Measurements from ENCODE around the gene ADK.
A peak's percentile ranks its signal among the peaks of the same experiment; 100 is the strongest.

The ADK gene

GRCh38 chr10:74371696-74372095 lies 220.7 kb downstream of the ADK start:
- no peak for DNase-seq

GRCh38 chr10:74373059-74373458 lies 222.0 kb downstream of the ADK start:
- DNase-seq, result no peak

DNA sequence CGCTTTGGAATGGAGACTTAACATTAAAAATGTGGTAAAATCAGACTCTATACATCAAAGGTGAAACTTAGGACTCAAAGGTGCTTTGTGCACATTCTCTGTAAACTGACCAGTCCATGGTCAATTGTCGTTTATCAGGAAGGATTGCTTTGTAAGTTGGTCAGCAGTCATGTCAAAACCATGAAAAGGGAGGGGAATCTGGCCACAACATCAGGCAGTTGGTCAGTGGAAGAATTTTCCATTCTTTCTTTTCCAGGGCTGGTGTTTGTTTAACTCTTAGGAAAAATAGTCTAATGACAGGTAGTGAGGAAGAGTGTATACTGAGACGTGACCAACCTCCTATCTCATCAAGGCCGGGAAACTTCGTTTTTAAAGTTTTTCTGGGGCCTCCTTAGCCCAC lies 226.5 kb downstream of the ADK start:
- DNase-seq, result no peak

DNA sequence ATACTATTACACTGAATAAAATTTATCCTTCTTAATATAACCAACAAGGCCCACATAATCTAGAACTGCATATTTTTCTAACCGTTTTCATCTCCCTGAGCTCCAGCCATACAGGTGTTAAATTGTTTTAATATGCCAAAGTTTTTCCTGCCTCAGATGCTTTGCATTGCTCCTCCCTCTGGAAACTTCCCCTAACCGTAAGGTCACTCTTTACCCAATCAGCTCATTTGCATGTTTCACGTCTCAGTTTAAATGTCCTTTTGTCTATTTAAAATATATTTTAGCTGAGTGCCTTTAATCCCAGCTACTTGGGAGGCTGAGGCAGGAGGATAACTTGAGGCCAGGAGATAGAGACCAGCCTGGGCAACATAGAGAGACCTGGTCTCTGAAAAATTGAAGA lies 228.5 kb downstream of the ADK start:
- DNase-seq, result no peak

DNA sequence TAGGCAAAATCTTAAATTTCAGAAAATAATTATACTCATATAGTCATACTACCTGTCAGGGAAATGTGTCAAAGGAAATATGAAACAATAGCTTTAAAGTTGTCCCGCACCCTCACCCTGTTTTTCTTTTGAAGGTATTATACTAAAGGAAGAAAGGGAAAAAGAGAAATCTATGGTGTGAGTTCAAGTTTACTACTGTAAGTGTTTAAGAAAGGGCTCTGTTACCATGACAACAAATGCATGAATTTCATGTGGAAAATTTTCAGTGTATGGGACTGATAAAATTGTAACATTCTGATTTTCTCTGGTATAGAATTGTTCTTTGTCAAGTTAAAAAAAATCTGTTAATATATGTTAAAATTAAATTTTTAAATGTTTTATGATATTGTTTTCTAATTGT lies 229.8 kb downstream of the ADK start:
- no peak for DNase-seq

DNA sequence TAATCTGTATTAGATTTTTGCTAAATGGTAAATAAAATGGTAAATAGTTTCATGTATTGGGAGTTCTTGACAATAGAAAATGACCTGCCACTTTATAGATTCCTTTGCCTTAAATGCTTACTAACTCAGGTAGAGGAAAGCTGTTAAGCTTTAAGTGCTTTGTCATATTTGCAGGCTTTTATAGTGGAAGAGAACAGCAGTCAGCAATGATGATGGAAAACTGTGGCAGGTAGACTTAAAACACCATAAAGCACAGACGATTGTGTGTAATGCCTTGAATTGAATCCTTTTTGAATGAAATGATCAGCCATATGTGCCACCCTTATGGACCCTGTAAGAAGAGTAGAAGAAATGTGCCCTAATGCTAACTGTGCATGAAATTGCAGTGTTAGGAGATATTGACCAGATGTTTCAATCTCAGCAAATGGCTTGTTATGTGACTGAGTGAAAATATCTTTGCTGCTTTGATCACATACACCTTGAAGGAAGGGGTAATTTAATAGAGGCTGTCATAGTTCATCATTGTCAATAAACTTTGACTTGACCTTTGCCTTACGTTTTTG lies 230.4 kb downstream of the ADK start:
- peak; percentile 86 for DNase-seq

GRCh38 chr10:74382663-74383062 lies 231.6 kb downstream of the ADK start:
- no peak for DNase-seq

- DNase-seq, result no peak
These were observed 232.6 kb downstream of the ADK start for GRCh38 chr10:74383642-74384041.

DNA sequence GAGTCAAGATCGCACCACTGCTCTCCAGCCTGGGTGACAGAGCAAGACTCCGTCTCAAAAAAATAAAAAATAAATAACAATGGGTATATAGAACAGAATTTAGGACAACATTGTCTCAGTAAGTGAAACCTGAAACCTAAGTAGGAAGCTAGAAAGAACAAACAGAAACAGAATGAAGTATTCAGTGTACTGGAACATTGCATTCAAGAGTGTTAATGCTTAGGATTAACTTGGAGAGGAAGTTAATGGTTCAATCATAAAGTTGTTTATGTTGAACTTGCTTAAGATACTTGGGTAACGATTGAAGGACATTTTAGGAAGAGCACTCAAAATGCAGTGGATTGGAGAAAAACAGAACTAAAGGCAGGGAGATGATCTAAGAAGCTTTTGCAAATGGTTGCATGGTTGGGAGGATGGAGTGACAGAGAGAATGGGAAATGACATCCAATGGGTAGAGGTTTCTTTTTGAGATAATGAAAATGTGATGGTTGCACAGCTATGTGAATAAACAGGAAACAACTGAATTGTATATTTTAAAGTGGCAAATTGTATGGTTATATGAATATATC lies 233.7 kb downstream of the ADK start:
- peak; percentile 21 for DNase-seq

DNA sequence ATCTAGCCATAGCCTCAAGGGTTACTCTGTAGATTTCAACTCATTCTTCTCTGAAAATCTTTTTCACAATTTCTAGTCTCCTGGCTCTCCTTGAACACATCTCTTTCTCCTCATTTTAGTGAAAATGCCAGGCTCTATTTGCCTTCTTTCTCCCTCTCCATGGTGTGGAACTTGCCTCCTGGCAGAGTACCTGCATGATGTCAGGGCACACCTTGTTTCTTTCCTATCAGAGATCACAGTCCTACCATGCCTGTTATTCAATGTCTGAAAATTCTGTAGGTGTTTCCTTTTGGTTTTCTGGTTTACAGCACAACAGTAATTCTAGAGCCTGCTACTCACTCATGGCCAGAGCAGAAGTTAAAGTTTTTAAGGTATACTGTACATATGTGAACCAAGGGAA lies 237.8 kb downstream of the ADK start:
- no peak for DNase-seq

DNA sequence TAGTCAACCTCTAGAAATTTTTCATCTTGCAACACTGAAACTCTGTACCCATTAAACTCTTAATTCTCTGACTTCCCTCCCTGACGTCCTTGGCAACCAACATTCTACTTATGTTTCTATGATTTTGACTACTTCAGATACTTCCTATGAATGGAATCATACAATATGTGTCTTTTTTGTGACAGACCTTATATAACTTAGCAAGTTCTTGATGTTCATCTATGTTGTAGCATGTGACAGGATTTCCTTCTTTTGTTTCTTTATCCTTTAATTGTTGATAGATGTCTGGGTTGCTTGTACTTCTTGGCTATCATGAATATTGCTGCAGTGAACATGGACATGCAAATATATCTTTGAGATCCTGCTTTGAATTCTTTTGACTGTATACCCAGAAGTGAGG lies 240.8 kb downstream of the ADK start:
- no peak for DNase-seq

GRCh38 chr10:74394416-74394969 lies 243.5 kb downstream of the ADK start:
- no peak for DNase-seq

DNA sequence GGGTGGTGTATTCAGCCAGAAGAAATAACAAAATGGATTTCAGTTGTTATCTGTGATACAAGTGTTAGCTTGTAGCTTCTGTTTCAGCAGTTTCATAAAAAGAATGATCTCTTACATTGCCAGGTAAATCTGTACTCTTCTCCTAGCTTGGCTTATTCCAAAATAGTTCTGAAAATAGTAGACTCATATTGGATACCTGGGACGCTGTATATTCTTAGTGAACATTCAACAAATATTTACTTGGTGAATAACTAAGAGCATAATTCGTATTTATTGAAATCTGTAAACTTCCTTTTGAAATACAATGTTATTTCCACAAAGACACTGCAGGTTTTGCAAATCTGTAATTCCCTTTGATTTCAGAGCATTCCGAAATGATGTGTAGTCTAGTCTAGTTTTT lies 249.2 kb downstream of the ADK start:
- DNase-seq, result no peak

- DNase-seq, result no peak
These were observed 255.0 kb downstream of the ADK start for GRCh38 chr10:74406006-74406405.

GRCh38 chr10:74415146-74415839 lies 264.3 kb downstream of the ADK start:
- DNase-seq, result no peak

DNA sequence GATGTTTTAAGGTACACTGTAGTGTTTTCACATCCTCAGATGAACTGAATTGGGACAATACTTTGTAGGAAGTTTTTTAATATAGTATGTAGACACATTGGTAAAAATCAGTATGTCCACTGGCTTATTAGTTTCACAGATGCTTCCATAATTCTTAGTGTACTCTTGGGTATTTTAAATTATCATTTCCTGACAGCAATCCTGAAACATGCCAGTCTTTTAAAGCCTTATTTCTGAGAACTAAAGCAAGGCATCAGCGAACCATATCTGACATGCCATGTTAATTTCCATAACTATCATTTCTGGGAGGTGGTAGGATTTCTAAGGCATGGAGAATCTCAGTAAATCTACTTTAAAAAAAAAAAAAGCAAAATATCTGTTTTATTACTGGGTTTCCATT lies 266.4 kb downstream of the ADK start:
- DNase-seq, result peak; percentile 33

- peak; percentile 97 for DNase-seq
These were observed 267.4 kb downstream of the ADK start for GRCh38 chr10:74418285-74418872.

DNA sequence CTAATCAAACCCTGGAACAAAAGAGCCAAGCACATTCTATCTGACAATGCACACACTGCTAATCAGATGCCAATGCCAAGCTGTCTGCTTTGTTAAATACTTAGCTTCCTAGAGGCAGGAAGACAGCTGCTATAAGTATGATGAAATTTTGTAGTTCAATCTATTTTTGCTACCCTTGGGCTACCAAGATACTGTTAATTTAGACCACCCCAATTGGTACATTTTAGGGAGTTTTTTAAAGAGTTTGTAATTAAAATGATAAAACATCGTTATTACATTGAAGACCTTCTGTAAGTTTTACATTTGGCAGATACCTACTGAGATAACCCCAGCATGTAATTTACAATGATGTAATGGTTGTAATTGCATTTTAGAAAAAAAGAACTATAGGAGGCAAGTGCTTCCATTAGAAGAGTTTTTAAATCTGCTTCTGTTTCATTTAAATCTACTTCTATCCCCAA lies 268.5 kb downstream of the ADK start:
- DNase-seq, result peak; percentile 77

DNA sequence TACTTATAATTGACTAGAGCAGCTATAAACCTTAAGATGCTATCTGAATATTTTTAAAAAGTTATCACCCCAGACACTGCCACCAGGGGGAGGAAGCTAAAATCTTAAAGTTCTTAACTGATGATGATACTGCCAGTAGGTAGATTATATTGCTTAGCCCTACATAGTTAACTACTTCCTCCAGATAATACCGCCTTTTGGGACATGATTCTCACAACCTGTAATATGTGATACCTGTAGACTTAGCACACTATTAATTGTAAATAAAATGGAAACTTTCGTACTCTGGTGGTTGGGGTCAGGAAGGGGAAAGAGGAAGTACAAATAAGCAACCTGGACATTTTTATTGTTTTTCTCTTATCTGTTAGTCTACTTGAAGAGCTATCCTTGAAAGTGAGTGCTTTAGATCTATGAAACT lies 268.9 kb downstream of the ADK start:
- DNase-seq, result peak; percentile 42

- DNase-seq, result no peak
These were observed 273.5 kb downstream of the ADK start for GRCh38 chr10:74424565-74424964.

DNA sequence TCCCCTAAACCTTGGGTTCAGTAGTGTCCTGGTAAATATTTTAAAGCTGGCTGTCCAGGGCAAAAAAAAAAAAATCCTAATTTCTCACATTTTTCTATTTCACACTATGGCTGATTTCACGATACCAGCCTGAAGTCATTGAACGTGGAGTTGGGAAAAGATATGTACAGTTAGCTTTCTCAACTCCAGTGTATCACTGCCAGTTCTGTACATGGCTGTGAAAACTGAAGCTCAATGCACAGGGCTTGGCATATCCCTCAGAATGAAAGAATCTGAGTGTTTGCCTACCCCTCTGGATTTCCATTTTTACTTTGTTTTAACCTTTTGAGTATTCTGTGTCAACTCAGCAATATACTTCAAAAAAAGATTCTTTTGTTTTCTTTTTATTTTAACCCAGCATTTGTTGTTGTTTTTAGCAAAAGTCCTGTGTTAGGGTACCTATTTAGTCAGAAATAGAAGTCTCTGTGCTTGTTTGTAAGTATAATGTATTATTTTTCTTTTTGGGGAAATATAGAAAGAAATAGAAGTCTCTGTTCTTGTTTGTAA lies 274.5 kb downstream of the ADK start:
- DNase-seq, result no peak

DNA sequence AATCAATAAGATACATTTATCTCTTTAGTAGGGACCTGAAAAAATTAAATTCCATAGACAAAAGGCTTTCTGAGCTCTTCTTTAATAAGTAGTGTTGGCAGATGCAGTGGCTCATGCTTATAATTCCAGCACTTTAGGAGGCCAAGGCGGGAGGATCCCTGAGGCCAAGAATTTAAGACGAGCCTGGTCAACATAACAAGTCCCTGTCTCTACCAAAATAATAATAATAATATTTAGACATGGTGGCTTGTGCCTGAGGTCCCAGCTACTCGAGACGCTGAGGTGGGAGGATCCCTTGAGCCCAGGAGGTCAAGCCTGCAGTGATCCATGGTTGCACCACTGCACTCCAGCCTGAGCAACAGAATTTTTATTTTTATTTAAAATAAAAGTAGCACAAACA lies 280.8 kb downstream of the ADK start:
- DNase-seq, result no peak

DNA sequence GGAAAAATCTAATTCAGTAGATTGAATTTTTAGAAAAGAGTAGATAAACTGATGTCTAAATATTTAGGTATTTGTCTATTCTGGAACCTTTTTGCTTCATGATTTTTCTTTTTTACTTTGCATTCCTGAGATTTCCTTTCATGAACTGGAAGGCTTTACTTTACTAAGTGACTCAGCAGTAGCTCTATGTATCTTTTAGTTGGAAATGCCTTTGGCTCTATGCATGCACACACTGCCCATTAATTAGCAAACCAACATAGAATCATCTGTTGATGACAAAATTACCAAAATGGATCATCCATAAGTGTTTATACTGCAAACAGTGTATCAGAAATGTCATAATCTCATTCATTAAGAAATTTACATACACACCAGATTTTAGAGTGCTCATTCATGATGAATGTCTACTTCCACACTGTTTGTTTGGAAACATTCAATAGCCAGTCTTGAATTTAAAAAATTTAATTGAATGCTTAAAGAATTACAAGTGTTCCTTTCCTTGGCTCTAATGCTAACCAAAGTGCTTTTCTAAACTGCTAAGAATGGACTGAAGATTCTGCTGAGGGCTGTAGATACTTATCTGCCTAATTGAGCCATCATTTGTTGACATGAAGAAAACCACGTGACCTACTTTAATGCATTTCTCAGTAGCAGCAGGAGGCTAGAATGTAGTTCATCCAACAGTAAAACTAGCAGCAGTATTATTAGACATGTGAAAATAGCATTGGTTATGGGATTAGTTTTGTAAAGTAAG lies 282.0 kb downstream of the ADK start:
- peak; percentile 64 for DNase-seq
